Putamen (tissue), 1 donor: ENCODE results near the gene ETNK2.
"Not testable (repeated sequence)": the region's sequence is repeated elsewhere in the genome, so short reads cannot be mapped to it uniquely, and the experiment has no call there.

Experiments
- DNase-seq: peaks from one replicate; pipeline ENCODE4 v3.0.0-alpha.2; 2016; ENCODE audit warnings: low spot score

ETNK2 gene

GRCh38 chr1:204098683-204099082 is 53.2 kb downstream of the ETNK2 start:
- no peak for DNase-seq

DNA sequence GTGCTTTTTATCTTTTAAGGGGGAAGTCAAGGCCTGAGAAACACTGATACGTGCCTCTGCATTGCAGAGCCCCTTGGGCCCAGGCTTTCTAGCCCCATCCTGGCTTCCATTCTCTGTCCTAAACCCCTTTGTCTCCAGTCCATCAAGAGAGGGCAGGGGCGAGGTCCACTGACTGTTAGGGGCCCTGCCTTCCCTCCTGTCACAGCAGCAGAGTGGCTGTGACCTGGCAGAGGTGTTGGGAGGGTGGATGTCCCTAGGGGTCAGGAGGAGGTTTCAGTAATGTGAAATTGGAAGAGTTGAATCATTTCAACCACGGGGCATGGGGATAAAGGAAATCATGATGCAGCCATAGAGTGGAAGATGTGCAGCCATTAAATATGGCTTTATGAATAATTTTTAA is 54.9 kb downstream of the ETNK2 start:
- no peak for DNase-seq

DNA sequence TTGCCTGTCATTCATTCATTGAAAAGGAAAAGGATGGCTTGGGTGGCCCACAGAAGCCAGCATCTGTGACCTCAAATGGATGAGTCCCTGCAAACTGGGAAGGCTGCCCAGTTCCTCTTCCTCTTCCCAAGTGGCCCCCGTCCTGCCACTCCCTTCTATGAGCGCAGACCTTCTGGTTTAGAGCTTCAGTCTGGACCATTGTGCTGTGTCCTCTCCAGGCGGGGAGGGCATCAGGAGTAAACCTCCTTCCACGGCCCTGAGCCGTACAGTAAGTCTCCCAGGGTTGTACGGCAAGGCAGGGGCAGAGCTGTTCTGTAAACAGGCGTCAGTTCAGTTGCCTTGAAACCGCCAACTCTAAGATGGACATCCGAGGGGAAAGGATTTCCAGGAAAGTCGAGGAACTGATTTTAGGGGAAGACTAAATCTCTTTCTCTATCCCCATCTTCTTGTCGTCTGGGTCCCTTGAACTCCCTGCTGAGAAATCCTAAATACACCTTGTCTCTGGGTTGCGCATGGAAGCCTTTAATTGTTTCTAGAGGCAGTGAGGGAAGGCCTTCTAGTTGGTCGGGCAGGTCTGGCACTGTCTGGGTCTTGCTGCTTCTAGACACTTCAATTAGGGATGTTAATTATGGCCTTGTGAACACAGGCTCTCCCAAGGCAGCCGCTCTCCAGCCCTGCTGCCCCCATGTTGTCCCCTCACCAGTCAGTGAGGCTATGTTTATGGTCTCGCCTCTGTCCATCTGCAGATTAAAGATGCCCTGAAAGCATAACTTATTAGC is 56.8 kb downstream of the ETNK2 start:
- no peak for DNase-seq

DNA sequence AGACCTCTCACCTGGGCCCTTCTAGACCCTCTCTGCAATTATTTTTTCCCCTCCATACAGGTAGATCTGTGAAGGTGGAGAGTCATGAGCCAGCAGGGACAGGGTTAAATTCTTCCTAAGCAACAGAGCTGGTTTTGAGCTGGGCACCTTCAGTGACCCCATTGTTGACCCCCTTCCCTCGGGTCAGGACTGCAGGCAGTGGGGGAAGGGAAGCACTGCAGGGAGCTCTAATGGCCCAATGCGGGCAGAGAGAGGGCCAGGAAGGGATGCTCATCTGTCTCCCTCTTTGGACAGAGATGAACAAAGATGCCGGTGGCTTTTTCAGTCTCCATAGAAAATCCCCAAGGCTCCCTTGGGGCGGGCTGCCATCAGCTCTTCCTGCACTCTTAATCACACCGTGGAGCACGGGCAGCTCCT is 57.5 kb downstream of the ETNK2 start:
- DNase-seq, result no peak

DNA sequence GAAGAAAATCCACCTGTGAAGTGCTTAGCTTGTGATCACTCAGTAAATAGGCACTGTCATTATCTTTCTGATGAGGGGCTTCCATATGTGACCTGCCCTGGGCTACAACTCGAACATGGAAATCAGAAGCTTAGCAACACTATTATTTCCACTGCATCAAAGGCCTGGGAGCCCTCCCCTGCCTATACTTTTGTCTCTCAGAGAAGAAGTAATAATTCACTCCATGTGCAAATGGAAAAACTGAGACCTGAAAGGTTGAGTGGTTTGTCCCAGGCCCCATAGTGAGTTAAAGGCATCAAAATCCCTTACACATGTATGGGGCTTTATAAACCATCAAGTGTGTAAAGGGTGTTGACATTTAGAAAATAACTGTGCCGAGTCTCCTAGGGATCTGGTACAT is 58.1 kb downstream of the ETNK2 start:
- no peak for DNase-seq

- no peak for DNase-seq
Observed at GRCh38 chr1:204093421-204093717, 58.5 kb downstream of the ETNK2 start.

DNA sequence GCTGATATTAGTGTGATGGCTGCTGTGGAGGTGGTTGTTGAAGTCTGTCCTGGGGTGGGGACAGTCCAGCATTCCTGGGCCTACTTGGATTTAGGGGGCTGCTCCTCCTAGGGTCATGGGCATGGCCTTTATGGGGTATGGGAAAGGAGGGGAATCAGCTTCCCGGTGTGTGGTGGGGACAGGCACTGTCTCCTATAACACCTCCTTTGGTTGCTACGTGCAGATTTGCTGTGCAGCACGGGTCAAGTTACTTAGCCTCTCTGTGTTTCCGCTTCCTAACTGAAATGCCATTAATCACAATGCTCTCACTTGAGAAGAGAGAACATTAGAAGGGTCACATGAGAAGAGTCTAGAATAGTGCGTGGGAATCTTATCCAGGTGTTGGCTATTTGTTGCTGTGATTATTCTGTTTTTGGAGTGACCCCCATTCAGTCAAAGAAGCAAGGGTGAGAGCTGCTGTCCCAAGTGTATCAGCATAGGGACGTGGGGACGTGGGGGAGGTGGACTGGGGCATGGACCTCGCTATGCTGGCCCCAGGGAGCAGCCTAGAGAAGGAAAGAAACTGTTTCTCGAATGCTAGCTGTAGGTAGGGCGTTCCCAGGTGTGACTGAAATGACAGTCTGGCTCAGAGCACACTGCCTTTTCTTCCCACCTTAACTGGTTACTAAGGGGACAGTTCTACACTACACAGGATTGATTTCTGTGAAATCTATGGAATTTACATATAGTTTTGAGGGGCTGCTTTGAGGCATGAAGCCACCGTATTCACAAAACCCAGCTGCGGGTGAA is 59.0 kb downstream of the ETNK2 start:
- DNase-seq, result no peak

- DNase-seq, result no peak
Observed at GRCh38 chr1:204091787-204092312, 60.0 kb downstream of the ETNK2 start.

DNA sequence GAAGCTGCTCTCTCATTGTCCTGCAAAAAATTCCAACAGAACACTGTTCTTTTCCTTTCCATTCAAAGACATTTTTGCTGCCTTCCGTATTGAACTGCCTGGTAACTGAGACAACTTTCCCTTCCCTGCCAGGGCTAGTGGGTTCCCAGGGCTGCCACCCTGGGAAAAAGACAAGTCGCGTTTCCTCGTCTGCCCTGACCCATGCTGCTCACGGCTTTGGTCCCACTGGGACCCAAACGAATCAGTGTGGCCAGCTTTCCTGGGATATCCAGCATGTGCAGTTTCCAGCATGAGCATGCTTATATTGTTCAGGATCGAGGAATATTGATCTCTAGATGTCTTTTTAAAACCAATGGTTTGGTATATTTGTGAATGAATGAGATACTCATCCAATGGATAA is 60.8 kb downstream of the ETNK2 start:
- no peak for DNase-seq

- not testable (repeated sequence) for DNase-seq
Observed at GRCh38 chr1:204090132-204090531, 61.7 kb downstream of the ETNK2 start.

DNA sequence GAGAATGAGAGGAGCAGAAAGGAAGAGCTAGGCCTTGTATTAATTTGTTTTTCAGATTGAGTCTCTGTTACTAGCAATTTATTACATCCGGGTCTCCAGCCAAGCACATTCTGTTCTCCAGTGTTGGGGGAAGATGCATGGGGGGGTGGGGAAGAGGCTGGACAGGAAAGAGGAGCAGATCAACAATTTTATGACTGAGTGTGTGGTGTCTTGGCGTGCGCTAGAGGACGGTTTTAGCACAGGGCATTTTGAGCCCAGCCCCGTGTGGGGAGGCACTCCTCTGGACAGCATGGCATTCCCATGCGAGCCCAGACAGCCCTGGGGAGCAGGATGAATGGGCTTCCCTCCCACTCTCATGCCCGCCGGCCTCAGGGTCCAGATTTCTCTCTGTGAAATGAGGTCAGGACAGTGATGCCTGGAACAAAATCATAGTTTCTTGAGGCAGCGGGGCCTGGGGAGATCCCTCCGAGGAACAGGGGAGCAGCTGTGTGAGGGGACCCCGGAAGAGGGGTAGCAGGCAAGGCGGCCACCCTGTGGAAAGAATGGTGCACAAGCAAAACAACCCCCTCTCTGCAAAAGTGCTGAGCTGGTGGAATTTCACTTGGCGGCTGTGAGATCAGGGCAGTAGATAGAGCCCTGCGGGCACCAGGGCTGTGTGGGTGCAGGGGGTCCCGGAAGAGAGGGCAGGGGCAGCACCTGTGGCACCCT is 62.6 kb downstream of the ETNK2 start:
- no peak for DNase-seq

- DNase-seq, result no peak
Observed at GRCh38 chr1:204088596-204088995, 63.2 kb downstream of the ETNK2 start.

- no peak for DNase-seq
Observed at GRCh38 chr1:204087893-204088528, 63.8 kb downstream of the ETNK2 start.

GRCh38 chr1:204087181-204087892 is 64.5 kb downstream of the ETNK2 start:
- DNase-seq, result no peak

DNA sequence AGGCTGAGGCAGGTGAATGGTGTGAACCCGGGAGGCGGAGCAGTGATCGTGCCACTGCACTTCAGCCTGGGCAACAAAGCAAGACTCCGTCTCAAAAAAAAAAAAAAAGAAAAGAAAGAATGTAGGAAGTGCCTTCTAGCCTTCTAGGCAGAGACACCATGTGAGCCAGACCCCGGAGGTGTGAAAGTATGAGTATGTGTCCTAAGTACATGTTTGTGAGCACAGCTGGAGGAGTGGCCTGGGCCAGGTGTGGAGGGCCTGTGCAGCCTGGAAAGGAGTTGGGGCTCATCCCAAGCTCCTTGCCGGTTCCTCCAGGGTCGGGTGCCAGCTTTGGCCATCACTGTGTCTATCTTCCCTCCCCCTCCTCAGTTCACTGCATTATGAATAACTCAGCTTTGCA is 66.0 kb downstream of the ETNK2 start:
- DNase-seq, result no peak

- peak; percentile 49 for DNase-seq
Observed at GRCh38 chr1:204084247-204084772, 67.5 kb downstream of the ETNK2 start.

DNA sequence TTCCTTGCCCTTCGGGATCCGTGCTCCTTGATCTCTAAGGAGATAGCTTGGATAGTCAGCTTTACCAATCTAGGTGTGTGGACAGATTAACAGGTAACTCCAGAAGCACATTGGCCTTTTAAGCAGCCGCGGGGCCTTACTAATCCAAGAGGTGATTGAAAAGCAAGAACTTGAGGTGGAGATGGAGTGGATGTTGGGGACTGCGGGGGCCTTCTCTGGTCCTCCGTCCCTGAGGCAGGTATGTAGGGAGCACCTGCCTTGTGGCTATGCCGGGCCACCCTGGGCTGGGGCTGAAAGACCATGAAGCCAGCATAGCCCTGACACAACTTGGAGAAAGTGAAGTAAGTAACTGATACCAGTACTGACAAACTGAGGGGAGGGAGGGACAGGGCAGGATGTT is 68.4 kb downstream of the ETNK2 start:
- DNase-seq, result no peak

GRCh38 chr1:204081791-204082513 is 69.9 kb downstream of the ETNK2 start:
- no peak for DNase-seq

GRCh38 chr1:204081164-204081790 is 70.6 kb downstream of the ETNK2 start:
- DNase-seq, result no peak
